ENCODE data around the gene CAMKMT. TPM values are rescaled to one million over a fixed set of nuclear protein-coding genes. Genes with fewer than 3 reads are reported as not detected.
"Not testable (repeated sequence)": the region's sequence is repeated elsewhere in the genome, so short reads cannot be mapped to it uniquely, and the experiment has no call there.

Gene CAMKMT
- total RNA-seq, 1 donor from 2014 or later = 12.5 TPM

GRCh38 chr2:44496130-44496529 is 134.4 kb downstream of the CAMKMT start:
- intact Hi-C loops (cut with micrococcal nuclease) = no loop called here

- intact Hi-C loops (cut with micrococcal nuclease) = no loop called here
Observed at GRCh38 chr2:44498551-44498950, 136.8 kb downstream of the CAMKMT start.

- intact Hi-C loops (cut with micrococcal nuclease) = not testable (repeated sequence)
Observed at GRCh38 chr2:44505664-44506063, 143.9 kb downstream of the CAMKMT start.

- intact Hi-C loops (cut with micrococcal nuclease) = no loop called here
Observed at GRCh38 chr2:44510246-44510645, 148.5 kb downstream of the CAMKMT start.

- intact Hi-C loops (cut with micrococcal nuclease) = no loop called here
Observed at GRCh38 chr2:44515416-44515815, 153.7 kb downstream of the CAMKMT start.

GRCh38 chr2:44519026-44519425 is 157.3 kb downstream of the CAMKMT start:
- intact Hi-C loops (cut with micrococcal nuclease) = no loop called here

- intact Hi-C loops (cut with micrococcal nuclease) = no loop called here
Observed at GRCh38 chr2:44522846-44523245, 161.1 kb downstream of the CAMKMT start.

GRCh38 chr2:44524347-44524926 is 162.7 kb downstream of the CAMKMT start:
- intact Hi-C loops (cut with micrococcal nuclease) = no loop called here

- intact Hi-C loops (cut with micrococcal nuclease) = no loop called here
Observed at GRCh38 chr2:44526352-44526751, 164.6 kb downstream of the CAMKMT start.

- intact Hi-C loops (cut with micrococcal nuclease) = no loop called here
Observed at GRCh38 chr2:44528595-44528994, 166.8 kb downstream of the CAMKMT start.

GRCh38 chr2:44529448-44529847 is 167.7 kb downstream of the CAMKMT start:
- intact Hi-C loops (cut with micrococcal nuclease) = no loop called here

- intact Hi-C loops (cut with micrococcal nuclease) = no loop called here
Observed at GRCh38 chr2:44531289-44531688, 169.5 kb downstream of the CAMKMT start.

- intact Hi-C loops (cut with micrococcal nuclease) = no loop called here
Observed at GRCh38 chr2:44532031-44532430, 170.3 kb downstream of the CAMKMT start.

- intact Hi-C loops (cut with micrococcal nuclease) = no loop called here
Observed at GRCh38 chr2:44533508-44533907, 171.8 kb downstream of the CAMKMT start.

GRCh38 chr2:44535376-44535775 is 173.6 kb downstream of the CAMKMT start:
- intact Hi-C loops (cut with micrococcal nuclease) = no loop called here

- intact Hi-C loops (cut with micrococcal nuclease) = no loop called here
Observed at GRCh38 chr2:44537264-44537663, 175.5 kb downstream of the CAMKMT start.

- intact Hi-C loops (cut with micrococcal nuclease) = no loop called here
Observed at GRCh38 chr2:44542520-44542919, 180.8 kb downstream of the CAMKMT start.

GRCh38 chr2:44543773-44544725 is 182.3 kb downstream of the CAMKMT start:
- intact Hi-C loops (cut with micrococcal nuclease) = no loop called here

GRCh38 chr2:44545005-44545404 is 183.3 kb downstream of the CAMKMT start:
- intact Hi-C loops (cut with micrococcal nuclease) = no loop called here

- intact Hi-C loops (cut with micrococcal nuclease) = no loop called here
Observed at GRCh38 chr2:44546459-44547127, 184.8 kb downstream of the CAMKMT start.

- intact Hi-C loops (cut with micrococcal nuclease) = no loop called here
Observed at GRCh38 chr2:44547718-44548117, 186.0 kb downstream of the CAMKMT start.

Data from T-helper 2 cell treated with Interferon-gamma antibody and Interleukin-4, amounts not matched to agents 100 ng/mL and 5 ng/mL, for 36 hours (primary cell).